IMR-90 (cell line): ENCODE results near the gene C6orf89. TPM values are rescaled to one million over a fixed set of nuclear protein-coding genes. Genes with fewer than 3 reads are reported as not detected.

Source experiments
- ATAC-seq: fragments of 200-7000 bp; cut with Tn5 transposase; 2 replicates; pipeline ENCODE4 v1.9.1; 2020; ENCODE audit warnings: low read depth, mild to moderate bottlenecking, moderate library complexity
- BruUV-seq: library from RNA; stranded (reverse); fragments of 400-500 nt; replicated peaks from 2 replicates; lab custom pipeline; 2021; lab: Mats Ljungman, UMichigan
- CTCF ChIA-PET: fragments of 300-600 bp; formaldehyde crosslinking; extraction: SDS; loops from one replicate; lab custom pipeline; 2021; ENCODE audit warnings: antibody characterized with exemption; lab: Yijun Ruan, JAX
- POLR2A ChIA-PET: fragments of 300-600 bp; sonication (Branson Sonifier 250); formaldehyde crosslinking; loops from one replicate; lab custom pipeline; 2022; ENCODE audit warnings: antibody characterized with exemption; ENCODE audit not compliant: unreplicated experiment; lab: Charles Lee
- DNase-seq: peaks from one replicate; pipeline ENCODE4 v3.0.0; 2013
- H2AFZ ChIP-seq: replicated peaks from 2 replicates; pipeline ENCODE3; 2013; ENCODE audit warnings: low read length, mild to moderate bottlenecking; ENCODE audit not compliant: poor library complexity
- H2AK5ac ChIP-seq: 2 replicates; pipeline ENCODE4 v1.6.1; 2013; ENCODE audit warnings: low read depth, low read length, inconsistent platforms
- H2AK9ac ChIP-seq: replicated peaks from 2 replicates; pipeline ENCODE3; 2013; ENCODE audit warnings: mild to moderate bottlenecking, low read depth, low read length, moderate library complexity; ENCODE audit not compliant: poor library complexity
- H2BK120ac ChIP-seq: 2 replicates; pipeline ENCODE4 v1.6.1; 2013; ENCODE audit warnings: low read depth, low read length, inconsistent platforms
- H2BK15ac ChIP-seq: 3 replicates; pipeline ENCODE4 v1.6.1; 2013; ENCODE audit warnings: low read depth, low read length, inconsistent platforms
- H2BK20ac ChIP-seq: 2 replicates; pipeline ENCODE4 v1.6.1; 2013; ENCODE audit warnings: low read depth, mild to moderate bottlenecking, inconsistent platforms, low read length, moderate library complexity
- H2BK5ac ChIP-seq: 2 replicates; pipeline ENCODE4 v1.6.1; 2013; ENCODE audit warnings: mild to moderate bottlenecking, low read depth, low read length, inconsistent platforms; ENCODE audit not compliant: poor library complexity, severe bottlenecking
- H3K14ac ChIP-seq: replicated peaks from 2 replicates; pipeline ENCODE4 v1.6.1; 2013; ENCODE audit warnings: low read depth, low read length, inconsistent platforms
- H3K18ac ChIP-seq: 2 replicates; pipeline ENCODE4 v1.6.1; 2013; ENCODE audit warnings: low read depth, low read length, control low read depth
- H3K23ac ChIP-seq: 2 replicates; pipeline ENCODE4 v1.6.1; 2013; ENCODE audit warnings: low read depth, low read length, inconsistent platforms
- H3K27ac ChIP-seq: 2 replicates; pipeline ENCODE4 v1.5.1; 2013; ENCODE audit warnings: mild to moderate bottlenecking, control low read depth, low read length; ENCODE audit not compliant: insufficient read depth
- H3K27me3 ChIP-seq: 2 replicates; pipeline ENCODE4 v1.6.1; 2013; ENCODE audit warnings: low read length; ENCODE audit not compliant: control insufficient read depth, insufficient read depth
- H3K36me3 ChIP-seq: 2 replicates; pipeline ENCODE4 v1.6.1; 2013; ENCODE audit warnings: low read length, mixed read lengths; ENCODE audit not compliant: control insufficient read depth, insufficient read depth
- H3K4ac ChIP-seq: 2 replicates; pipeline ENCODE4 v1.6.1; 2013; ENCODE audit warnings: low read depth, low read length, inconsistent platforms
- H3K4me1 ChIP-seq: 2 replicates; pipeline ENCODE4 v1.6.1; 2013; ENCODE audit warnings: low read length, mixed read lengths; ENCODE audit not compliant: control insufficient read depth, insufficient read depth
- H3K4me2 ChIP-seq: 2 replicates; pipeline ENCODE4 v1.6.1; 2013; ENCODE audit warnings: low read depth, mild to moderate bottlenecking, control low read depth, low read length, moderate library complexity
- H3K4me3 ChIP-seq: 2 replicates; pipeline ENCODE4 v1.5.1; 2013; ENCODE audit warnings: low read depth, mild to moderate bottlenecking, control low read depth, low read length, moderate library complexity; ENCODE audit not compliant: insufficient read depth
- H3K56ac ChIP-seq: 2 replicates; pipeline ENCODE4 v1.6.1; 2013; ENCODE audit warnings: low read length, inconsistent platforms; ENCODE audit not compliant: insufficient read depth; ENCODE audit errors: extremely low read depth
- H3K79me1 ChIP-seq, 2 experiments: 2 replicates each; pipeline ENCODE4 v1.6.1; 2013; ENCODE audit warnings: low read length in 2 of 2, inconsistent platforms in 1 of 2, low read depth in 1 of 2
- H3K9ac ChIP-seq: 2 replicates; pipeline ENCODE4 v1.6.1; 2013; ENCODE audit warnings: low read depth, low read length, control low read depth
- H3K9me1 ChIP-seq: 2 replicates; pipeline ENCODE4 v1.6.1; 2013; ENCODE audit warnings: low read length, inconsistent platforms; ENCODE audit not compliant: insufficient read depth
- H3K9me3 ChIP-seq: 2 replicates; pipeline ENCODE4 v1.6.1; 2013; ENCODE audit warnings: low read length; ENCODE audit not compliant: control insufficient read depth, insufficient read depth
- H4K20me1 ChIP-seq: 2 replicates; pipeline ENCODE4 v1.6.1; 2013; ENCODE audit warnings: low read length, inconsistent platforms; ENCODE audit not compliant: insufficient read depth
- H4K5ac ChIP-seq: 2 replicates; pipeline ENCODE4 v1.6.1; 2013; ENCODE audit warnings: mild to moderate bottlenecking, low read depth, low read length, control low read depth
- H4K8ac ChIP-seq, 2 experiments: 2 replicates each; pipeline ENCODE4 v1.6.1; 2013; ENCODE audit warnings: low read depth in 2 of 2, low read length in 2 of 2, control low read depth in 1 of 2, inconsistent platforms in 1 of 2
- H4K91ac ChIP-seq: 2 replicates; pipeline ENCODE4 v1.6.1; 2013; ENCODE audit warnings: low read depth, low read length, inconsistent platforms; ENCODE audit not compliant: insufficient read depth
- BHLHE40 ChIP-seq: fragments of 150-350 bp; IDR thresholded peaks from 2 replicates; pipeline ENCODE4 v1.6.1; 2016; ENCODE audit warnings: mild to moderate bottlenecking, low read depth, low read length
- CEBPB ChIP-seq: IDR thresholded peaks from 2 replicates; pipeline ENCODE4 v1.6.1; 2012; ENCODE audit warnings: low read depth, low read length, improper control_type of control experiment
- CHD1 ChIP-seq: IDR thresholded peaks from 2 replicates; pipeline ENCODE4 v1.6.1; 2012; ENCODE audit warnings: low read depth, low read length, improper control_type of control experiment
- CTCF ChIP-seq: conservative IDR thresholded peaks from 2 replicates; pipeline ENCODE4 v1.5.1; 2012; ENCODE audit warnings: mild to moderate bottlenecking, low read depth, low read length, improper control_type of control experiment
- ELK1 ChIP-seq: fragments of 150-350 bp; IDR thresholded peaks from 2 replicates; pipeline ENCODE4 v1.6.1; 2016; ENCODE audit warnings: low read depth, mild to moderate bottlenecking, low read length, moderate library complexity, borderline replicate concordance
- FOS ChIP-seq: fragments of 150-350 bp; IDR thresholded peaks from 2 replicates; pipeline ENCODE4 v1.6.1; 2016; ENCODE audit warnings: low read depth, low read length
- MAZ ChIP-seq: IDR thresholded peaks from 2 replicates; pipeline ENCODE4 v1.6.1; 2012; ENCODE audit warnings: low read depth, mild to moderate bottlenecking, low read length, improper control_type of control experiment, moderate library complexity, borderline replicate concordance
- MXI1 ChIP-seq: IDR thresholded peaks from 2 replicates; pipeline ENCODE4 v1.6.1; 2012; ENCODE audit warnings: low read depth, mild to moderate bottlenecking, low read length, moderate library complexity, borderline replicate concordance
- NFE2L2 ChIP-seq: fragments of 150-350 bp; IDR thresholded peaks from 2 replicates; pipeline ENCODE4 v1.6.1; 2016; ENCODE audit warnings: low read depth, mild to moderate bottlenecking, low read length
- POLR2A ChIP-seq: IDR thresholded peaks from 2 replicates; pipeline ENCODE4 v1.6.1; 2012; ENCODE audit warnings: mild to moderate bottlenecking, low read depth, low read length
- RAD21 ChIP-seq: IDR thresholded peaks from 2 replicates; pipeline ENCODE4 v1.6.1; 2012; ENCODE audit warnings: low read length, improper control_type of control experiment
- RCOR1 ChIP-seq: IDR thresholded peaks from 2 replicates; pipeline ENCODE4 v1.6.1; 2012; ENCODE audit warnings: mild to moderate bottlenecking, low read length, improper control_type of control experiment; ENCODE audit not compliant: insufficient replicate concordance
- RFX5 ChIP-seq: IDR thresholded peaks from 2 replicates; pipeline ENCODE4 v1.8.0; 2012; ENCODE audit warnings: low read depth, mild to moderate bottlenecking, low read length, moderate library complexity
- SMC3 ChIP-seq: fragments of 150-350 bp; IDR thresholded peaks from 2 replicates; pipeline ENCODE4 v1.6.1; 2016; ENCODE audit warnings: low read depth, mild to moderate bottlenecking, antibody characterized with exemption, low read length, moderate library complexity
- WGBS, 2 experiments: methylation state at CpG; one replicate each; pipeline versions ENCODE4 v1.1.5 to v1.1.7; 2013; ENCODE audit warnings: missing lambda C conversion rate in 2 of 2; ENCODE audit not compliant: insufficient read length in 1 of 2; ENCODE audit errors: extremely low coverage in 2 of 2; 5-methylcytosine and 5-hydroxymethylcytosine counted together
- dilution Hi-C: fragments of 300-500 bp; cut with HindIII; formaldehyde crosslinking; loops from one replicate; pipeline ENCODE4 v1.14.3; 2018; ENCODE audit warnings: low sequenced_read_pairs; ENCODE audit not compliant: unreplicated experiment
- in situ Hi-C: fragments of 300-500 bp; cut with MboI; formaldehyde crosslinking; loops from 3 replicates; pipeline ENCODE4 v1.14.3; 2019; ENCODE audit warnings: low sequenced_read_pairs, inconsistent platforms, mixed read lengths
- intact Hi-C: fragments of 100-400 bp; cut with micrococcal nuclease; formaldehyde crosslinking; loops from 2 replicates; pipeline ENCODE4 v1.10.0; 2022
- polyA plus RNA-seq, 3 experiments: library from polyadenylated mRNA; depleted of rRNA; stranded (reverse); fragments of >200 nt; gene quantifications; 2 replicates each; pipeline ENCODE4 v1.2.3, GENCODE V29; 2012; ENCODE audit warnings: low replicate concordance in 1 of 3
- total RNA-seq: library from RNA; depleted of rRNA; stranded (reverse); fragments of >200 nt; gene quantifications from 2 replicates; pipeline ENCODE4 v1.2.3, GENCODE V29; 2012

Gene C6orf89
- total and polyA plus RNA-seq, 2 of the 4 experiments (the other 2 are of a cell fraction), result 30.8 to 52.3 TPM

- no peaks in the 10 kb centered on the region for H4K20me1 ChIP-seq
- no peak for ATAC-seq
- in situ Hi-C loops (no loop called here), dilution Hi-C loops (no loop called here), intact Hi-C loops (no loop called here)
- peaks cover 3% of the 10 kb centered on the region; the same call in 1 of the 2 replicates for H3K27me3 ChIP-seq
- no peak overlapping the region for H3K27ac ChIP-seq
- TF ChIP-seq POLR2A, result no peak
- no peak for TF ChIP-seq ELK1
- TF ChIP-seq MAZ, result no peak
- TF ChIP-seq CHD1, result no peak
- TF ChIP-seq CEBPB, result no peak
- no peak for TF ChIP-seq BHLHE40
- TF ChIP-seq MXI1, result no peak
- no peak for TF ChIP-seq CTCF
- TF ChIP-seq RCOR1, result no peak
- TF ChIP-seq SMC3, result no peak
- no peak for TF ChIP-seq FOS
- no peak for TF ChIP-seq NFE2L2
- TF ChIP-seq RFX5, result no peak
- TF ChIP-seq RAD21, result no peak
- H2BK120ac ChIP-seq, result no peak overlapping the region
- peaks cover 4% of the 10 kb centered on the region for H3K4me1 ChIP-seq
- H3K9me3 ChIP-seq, result no peaks in the 10 kb centered on the region
- H4K91ac ChIP-seq, result no peak overlapping the region
- no peak overlapping the region for H3K4me2 ChIP-seq
- no peak overlapping the region for H3K56ac ChIP-seq
- H2AK9ac ChIP-seq, result no peak overlapping the region
- no peak overlapping the region for H2BK15ac ChIP-seq
- no peak overlapping the region for H4K8ac ChIP-seq
- no peak overlapping the region for H3K23ac ChIP-seq
- H3K9ac ChIP-seq, result no peak overlapping the region
- H3K18ac ChIP-seq, result no peak overlapping the region
- CTCF ChIA-PET, result no interaction called here
- H3K4ac ChIP-seq, result no peak overlapping the region
- no peak overlapping the region for H2BK20ac ChIP-seq
- no peak overlapping the region for H4K5ac ChIP-seq
- H2BK5ac ChIP-seq, result no peak overlapping the region
- POLR2A ChIA-PET, result no interaction called here
- H2AK5ac ChIP-seq, result no peak overlapping the region
- no peaks in the 10 kb centered on the region for H3K79me1 ChIP-seq
- no peak overlapping the region for H2AFZ ChIP-seq
- no peaks in the 10 kb centered on the region; the same call in 1 of the 2 replicates for H3K9me1 ChIP-seq
- no peaks in the 10 kb centered on the region for H3K36me3 ChIP-seq
- no peak overlapping the region for H3K14ac ChIP-seq
- no TSS peak for BruUV-seq
- H3K4me3 ChIP-seq, result no peak overlapping the region
- no peak for DNase-seq
- 89% methylated on average over 3 of the region's 9 CpGs; no CpG with 5 or more reads in 1 of the 2 experiments for WGBS, 2 experiments
Measured at GRCh38 chr6:36957773-36958271, 72.1 kb downstream of the C6orf89 start.
